H1 (cell line): Measurements from ENCODE around the gene TSKU. TPM values are rescaled to one million over a fixed set of nuclear protein-coding genes. Genes with fewer than 3 reads are reported as not detected.

Source experiments
- ASH2L ChIP-seq: fragments of 200-600, 300-600 bp; sonication (generic); IDR thresholded peaks from one replicate; pipeline ENCODE4 v1.7.1; 2017; ENCODE audit warnings: low read length
- BCL11A ChIP-seq, 2 experiments: IDR thresholded peaks; one replicate each; pipeline ENCODE4 v1.6.1; 2011; ENCODE audit warnings: low read depth in 2 of 2, low read length in 2 of 2, mild to moderate bottlenecking in 2 of 2
- CHD1 ChIP-seq: IDR thresholded peaks from 2 replicates; pipeline ENCODE4 v1.6.1; 2012; ENCODE audit warnings: low read depth, low read length, improper control_type of control experiment
- RXRA ChIP-seq: IDR thresholded peaks from 2 replicates; pipeline ENCODE4 v1.6.1; 2011; ENCODE audit warnings: low read depth, mild to moderate bottlenecking, low read length, moderate library complexity; ENCODE audit not compliant: insufficient read depth
- SAP30 ChIP-seq: fragments of 300-600 bp; sonication (generic); IDR thresholded peaks from 2 replicates; pipeline ENCODE4 v1.7.1; 2012; ENCODE audit warnings: low read length, moderate library complexity, mild to moderate bottlenecking, inconsistent platforms; ENCODE audit not compliant: insufficient read depth, insufficient replicate concordance
- SRF ChIP-seq: IDR thresholded peaks from 2 replicates; pipeline ENCODE4 v1.6.1; 2011; ENCODE audit warnings: mild to moderate bottlenecking, low read depth, low read length, moderate library complexity
- polyA plus RNA-seq, 7 experiments: library from polyadenylated mRNA; depleted of rRNA in 3 of 7; stranded (reverse) in 5 of 7; unstranded in 2 of 7; fragments of >200 nt in 5 of 7; fragments of 200-250 nt in 2 of 7; gene quantifications; 1 replicate in 5 of 7; 2 replicates in 1 of 7; 4 replicates in 1 of 7; pipeline versions ENCODE4 v1.2.1 to v1.2.3, GENCODE V29; 2011 to 2013; ENCODE audit warnings: missing spikeins in 2 of 7, mixed read lengths in 2 of 7
- total RNA-seq: library from RNA; stranded (reverse); fragmentation: NEBNext Ultra II Directional; extraction: Animal tissue kit (Norgen Biotek cat#: 25700); gene quantifications from 2 replicates; pipeline ENCODE4 v1.2.1, GENCODE V29; 2021
- TF ChIP-seq, protein P1 (sequence below): fragments of 300-600 bp; sonication (generic); IDR thresholded peaks from 2 replicates; pipeline ENCODE4 v1.7.1; 2012; ENCODE audit warnings: low read length, moderate library complexity, mild to moderate bottlenecking, inconsistent platforms; ENCODE audit not compliant: insufficient replicate concordance
- TF ChIP-seq, protein P2 (sequence below): IDR thresholded peaks from 2 replicates; pipeline ENCODE4 v1.6.1; 2012; ENCODE audit warnings: low read length, inconsistent platforms

TSKU gene
- total and polyA plus RNA-seq, 2 of the 8 experiments (the other 6 are each of a cell fraction or from before 2014, with no cell fraction given), result 22.8 to 28.4 TPM

DNA sequence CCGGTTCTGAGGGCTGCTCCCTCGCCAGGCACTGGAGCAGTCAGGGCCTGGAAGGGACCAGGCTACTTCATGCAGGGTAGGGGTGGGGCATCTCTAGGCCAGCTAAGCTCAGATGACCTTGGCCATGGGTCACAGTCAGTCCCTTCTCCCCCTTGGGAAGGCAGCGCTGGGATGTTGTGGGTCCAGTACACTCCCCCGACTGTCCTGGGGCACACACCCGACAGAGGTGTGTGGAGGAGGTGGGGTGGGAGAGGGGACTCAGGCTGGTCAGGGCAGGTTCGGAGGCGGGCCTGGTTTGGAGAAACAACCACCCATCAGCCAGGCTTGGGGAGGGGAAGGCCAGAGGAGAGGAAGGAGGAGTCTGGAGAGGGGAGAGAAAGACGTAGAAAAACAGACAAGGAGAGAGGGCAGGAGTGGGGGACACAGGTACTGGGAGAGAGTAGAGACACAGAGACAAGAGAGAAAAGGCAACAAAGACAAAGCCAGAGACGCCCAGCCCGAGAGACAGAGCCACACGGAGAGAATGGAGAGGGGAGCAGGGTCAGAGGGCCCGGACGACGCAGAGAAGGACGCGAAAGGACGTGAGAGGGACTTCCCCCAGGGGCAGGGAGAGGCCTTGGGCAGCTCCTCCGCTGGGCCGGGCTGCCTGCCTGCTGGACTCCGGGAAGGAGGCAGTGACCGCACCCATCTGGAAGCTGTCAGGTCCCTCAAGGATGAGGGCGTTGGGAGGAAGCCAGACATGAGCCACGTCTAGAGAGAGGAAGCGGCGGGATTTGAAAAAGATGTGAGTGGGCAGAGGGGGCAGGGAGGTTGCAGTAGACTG, 30.6 kb upstream of the TSKU start (continued):
- TF ChIP-seq, protein P1, sequence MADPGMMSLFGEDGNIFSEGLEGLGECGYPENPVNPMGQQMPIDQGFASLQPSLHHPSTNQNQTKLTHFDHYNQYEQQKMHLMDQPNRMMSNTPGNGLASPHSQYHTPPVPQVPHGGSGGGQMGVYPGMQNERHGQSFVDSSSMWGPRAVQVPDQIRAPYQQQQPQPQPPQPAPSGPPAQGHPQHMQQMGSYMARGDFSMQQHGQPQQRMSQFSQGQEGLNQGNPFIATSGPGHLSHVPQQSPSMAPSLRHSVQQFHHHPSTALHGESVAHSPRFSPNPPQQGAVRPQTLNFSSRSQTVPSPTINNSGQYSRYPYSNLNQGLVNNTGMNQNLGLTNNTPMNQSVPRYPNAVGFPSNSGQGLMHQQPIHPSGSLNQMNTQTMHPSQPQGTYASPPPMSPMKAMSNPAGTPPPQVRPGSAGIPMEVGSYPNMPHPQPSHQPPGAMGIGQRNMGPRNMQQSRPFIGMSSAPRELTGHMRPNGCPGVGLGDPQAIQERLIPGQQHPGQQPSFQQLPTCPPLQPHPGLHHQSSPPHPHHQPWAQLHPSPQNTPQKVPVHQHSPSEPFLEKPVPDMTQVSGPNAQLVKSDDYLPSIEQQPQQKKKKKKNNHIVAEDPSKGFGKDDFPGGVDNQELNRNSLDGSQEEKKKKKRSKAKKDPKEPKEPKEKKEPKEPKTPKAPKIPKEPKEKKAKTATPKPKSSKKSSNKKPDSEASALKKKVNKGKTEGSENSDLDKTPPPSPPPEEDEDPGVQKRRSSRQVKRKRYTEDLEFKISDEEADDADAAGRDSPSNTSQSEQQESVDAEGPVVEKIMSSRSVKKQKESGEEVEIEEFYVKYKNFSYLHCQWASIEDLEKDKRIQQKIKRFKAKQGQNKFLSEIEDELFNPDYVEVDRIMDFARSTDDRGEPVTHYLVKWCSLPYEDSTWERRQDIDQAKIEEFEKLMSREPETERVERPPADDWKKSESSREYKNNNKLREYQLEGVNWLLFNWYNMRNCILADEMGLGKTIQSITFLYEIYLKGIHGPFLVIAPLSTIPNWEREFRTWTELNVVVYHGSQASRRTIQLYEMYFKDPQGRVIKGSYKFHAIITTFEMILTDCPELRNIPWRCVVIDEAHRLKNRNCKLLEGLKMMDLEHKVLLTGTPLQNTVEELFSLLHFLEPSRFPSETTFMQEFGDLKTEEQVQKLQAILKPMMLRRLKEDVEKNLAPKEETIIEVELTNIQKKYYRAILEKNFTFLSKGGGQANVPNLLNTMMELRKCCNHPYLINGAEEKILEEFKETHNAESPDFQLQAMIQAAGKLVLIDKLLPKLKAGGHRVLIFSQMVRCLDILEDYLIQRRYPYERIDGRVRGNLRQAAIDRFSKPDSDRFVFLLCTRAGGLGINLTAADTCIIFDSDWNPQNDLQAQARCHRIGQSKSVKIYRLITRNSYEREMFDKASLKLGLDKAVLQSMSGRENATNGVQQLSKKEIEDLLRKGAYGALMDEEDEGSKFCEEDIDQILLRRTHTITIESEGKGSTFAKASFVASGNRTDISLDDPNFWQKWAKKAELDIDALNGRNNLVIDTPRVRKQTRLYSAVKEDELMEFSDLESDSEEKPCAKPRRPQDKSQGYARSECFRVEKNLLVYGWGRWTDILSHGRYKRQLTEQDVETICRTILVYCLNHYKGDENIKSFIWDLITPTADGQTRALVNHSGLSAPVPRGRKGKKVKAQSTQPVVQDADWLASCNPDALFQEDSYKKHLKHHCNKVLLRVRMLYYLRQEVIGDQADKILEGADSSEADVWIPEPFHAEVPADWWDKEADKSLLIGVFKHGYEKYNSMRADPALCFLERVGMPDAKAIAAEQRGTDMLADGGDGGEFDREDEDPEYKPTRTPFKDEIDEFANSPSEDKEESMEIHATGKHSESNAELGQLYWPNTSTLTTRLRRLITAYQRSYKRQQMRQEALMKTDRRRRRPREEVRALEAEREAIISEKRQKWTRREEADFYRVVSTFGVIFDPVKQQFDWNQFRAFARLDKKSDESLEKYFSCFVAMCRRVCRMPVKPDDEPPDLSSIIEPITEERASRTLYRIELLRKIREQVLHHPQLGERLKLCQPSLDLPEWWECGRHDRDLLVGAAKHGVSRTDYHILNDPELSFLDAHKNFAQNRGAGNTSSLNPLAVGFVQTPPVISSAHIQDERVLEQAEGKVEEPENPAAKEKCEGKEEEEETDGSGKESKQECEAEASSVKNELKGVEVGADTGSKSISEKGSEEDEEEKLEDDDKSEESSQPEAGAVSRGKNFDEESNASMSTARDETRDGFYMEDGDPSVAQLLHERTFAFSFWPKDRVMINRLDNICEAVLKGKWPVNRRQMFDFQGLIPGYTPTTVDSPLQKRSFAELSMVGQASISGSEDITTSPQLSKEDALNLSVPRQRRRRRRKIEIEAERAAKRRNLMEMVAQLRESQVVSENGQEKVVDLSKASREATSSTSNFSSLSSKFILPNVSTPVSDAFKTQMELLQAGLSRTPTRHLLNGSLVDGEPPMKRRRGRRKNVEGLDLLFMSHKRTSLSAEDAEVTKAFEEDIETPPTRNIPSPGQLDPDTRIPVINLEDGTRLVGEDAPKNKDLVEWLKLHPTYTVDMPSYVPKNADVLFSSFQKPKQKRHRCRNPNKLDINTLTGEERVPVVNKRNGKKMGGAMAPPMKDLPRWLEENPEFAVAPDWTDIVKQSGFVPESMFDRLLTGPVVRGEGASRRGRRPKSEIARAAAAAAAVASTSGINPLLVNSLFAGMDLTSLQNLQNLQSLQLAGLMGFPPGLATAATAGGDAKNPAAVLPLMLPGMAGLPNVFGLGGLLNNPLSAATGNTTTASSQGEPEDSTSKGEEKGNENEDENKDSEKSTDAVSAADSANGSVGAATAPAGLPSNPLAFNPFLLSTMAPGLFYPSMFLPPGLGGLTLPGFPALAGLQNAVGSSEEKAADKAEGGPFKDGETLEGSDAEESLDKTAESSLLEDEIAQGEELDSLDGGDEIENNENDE, result no peak
- TF ChIP-seq BCL11A (IDR thresholded peaks at IDR 0.05; ENCODE audit: low read depth in 2 of 2, low read length in 2 of 2) (no peak), CHD1 (no peak), SRF (no peak), SAP30 (no peak), ASH2L (no peak), RXRA (no peak)
- TF ChIP-seq, protein P2, sequence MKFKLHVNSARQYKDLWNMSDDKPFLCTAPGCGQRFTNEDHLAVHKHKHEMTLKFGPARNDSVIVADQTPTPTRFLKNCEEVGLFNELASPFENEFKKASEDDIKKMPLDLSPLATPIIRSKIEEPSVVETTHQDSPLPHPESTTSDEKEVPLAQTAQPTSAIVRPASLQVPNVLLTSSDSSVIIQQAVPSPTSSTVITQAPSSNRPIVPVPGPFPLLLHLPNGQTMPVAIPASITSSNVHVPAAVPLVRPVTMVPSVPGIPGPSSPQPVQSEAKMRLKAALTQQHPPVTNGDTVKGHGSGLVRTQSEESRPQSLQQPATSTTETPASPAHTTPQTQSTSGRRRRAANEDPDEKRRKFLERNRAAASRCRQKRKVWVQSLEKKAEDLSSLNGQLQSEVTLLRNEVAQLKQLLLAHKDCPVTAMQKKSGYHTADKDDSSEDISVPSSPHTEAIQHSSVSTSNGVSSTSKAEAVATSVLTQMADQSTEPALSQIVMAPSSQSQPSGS, result no peak
